Astrocyte (in vitro differentiated cells and primary cell): ENCODE data around the gene PCDHGA11. TPM values are rescaled to one million over a fixed set of nuclear protein-coding genes. Genes with fewer than 3 reads are reported as not detected.

ENCODE experiments used
- DNase-seq: peaks from one replicate; pipeline ENCODE4 v3.0.0-alpha.2; 2010; ENCODE audit warnings: low read depth
- FAIRE-seq: peaks from 2 replicates; lab custom pipeline; 2011; peaks lifted over from hg19 to GRCh38; lab: Jason Lieb, UNC
- H2AFZ ChIP-seq: 2 replicates; pipeline ENCODE4 v1.6.0; 2012; ENCODE audit warnings: low read depth, low read length, inconsistent platforms
- H3K27ac ChIP-seq: 2 replicates; pipeline ENCODE4 v1.5.1; 2011; ENCODE audit warnings: low read depth, low read length, inconsistent platforms
- H3K27me3 ChIP-seq: 2 replicates; pipeline ENCODE4 v1.6.0; 2011; ENCODE audit warnings: low read length, inconsistent platforms; ENCODE audit not compliant: insufficient read depth
- H3K36me3 ChIP-seq: 2 replicates; pipeline ENCODE4 v1.5.1; 2011; ENCODE audit warnings: low read length, inconsistent platforms; ENCODE audit not compliant: insufficient read depth
- H3K4me1 ChIP-seq: 2 replicates; pipeline ENCODE4 v1.5.1; 2011; ENCODE audit warnings: low read length, inconsistent platforms; ENCODE audit not compliant: insufficient read depth
- H3K4me2 ChIP-seq: 2 replicates; pipeline ENCODE4 v1.6.0; 2012; ENCODE audit warnings: low read length, inconsistent platforms
- H3K4me3 ChIP-seq: 2 replicates; pipeline ENCODE4 v1.5.1; 2011; ENCODE audit warnings: low read depth, mild to moderate bottlenecking, low read length, inconsistent platforms; ENCODE audit not compliant: insufficient read depth
- H3K79me2 ChIP-seq: 2 replicates; pipeline ENCODE4 v1.6.0; 2012; ENCODE audit warnings: mild to moderate bottlenecking, low read length, inconsistent platforms; ENCODE audit not compliant: insufficient read depth
- H3K9ac ChIP-seq: 2 replicates; pipeline ENCODE4 v1.6.0; 2012; ENCODE audit warnings: mild to moderate bottlenecking, low read length, inconsistent platforms
- H3K9me3 ChIP-seq: 2 replicates; pipeline ENCODE4 v1.5.1; 2012; ENCODE audit warnings: low read depth, mild to moderate bottlenecking, low read length, inconsistent platforms; ENCODE audit not compliant: insufficient read depth
- H4K20me1 ChIP-seq: 2 replicates; pipeline ENCODE4 v1.6.0; 2012; ENCODE audit warnings: low read length, inconsistent platforms; ENCODE audit not compliant: insufficient read depth
- H3K27ac Mint-ChIP-seq: one replicate; pipeline ENCODE4 v1.8.0; 2021; ENCODE audit warnings: mild to moderate bottlenecking, mixed read lengths; ENCODE audit not compliant: unreplicated experiment
- H3K27me3 Mint-ChIP-seq: one replicate; pipeline ENCODE4 v1.8.0; 2021; ENCODE audit warnings: low read depth, mixed read lengths; ENCODE audit not compliant: unreplicated experiment
- H3K36me3 Mint-ChIP-seq: one replicate; pipeline ENCODE4 v1.8.0; 2021; ENCODE audit warnings: low read depth, mixed read lengths; ENCODE audit not compliant: unreplicated experiment
- H3K4me1 Mint-ChIP-seq: one replicate; pipeline ENCODE4 v1.8.0; 2021; ENCODE audit warnings: low read depth, mixed read lengths; ENCODE audit not compliant: unreplicated experiment
- H3K4me3 Mint-ChIP-seq: one replicate; pipeline ENCODE4 v1.8.0; 2021; ENCODE audit warnings: mild to moderate bottlenecking, moderate library complexity, mixed read lengths; ENCODE audit not compliant: unreplicated experiment
- H3K9me3 Mint-ChIP-seq: one replicate; pipeline ENCODE4 v1.8.0; 2021; ENCODE audit warnings: mild to moderate bottlenecking, mixed read lengths; ENCODE audit not compliant: unreplicated experiment
- EZH2 ChIP-seq: IDR thresholded peaks from 2 replicates; pipeline ENCODE4 v1.6.1; 2012; ENCODE audit warnings: mild to moderate bottlenecking, low read length, inconsistent platforms; ENCODE audit not compliant: insufficient read depth
- total RNA-seq: library from RNA; stranded (reverse); gene quantifications from 2 replicates; pipeline ENCODE4 v1.2.1, GENCODE V29; 2021
- TF ChIP-seq, protein P1 (sequence below): IDR thresholded peaks from 2 replicates; pipeline ENCODE4 v1.5.1; 2011; ENCODE audit warnings: low read depth, mild to moderate bottlenecking, inconsistent platforms, low read length, moderate library complexity; ENCODE audit not compliant: insufficient read depth

Gene PCDHGA11
- total RNA-seq, 1 donor from 2014 or later, result 5.3 TPM

DNA sequence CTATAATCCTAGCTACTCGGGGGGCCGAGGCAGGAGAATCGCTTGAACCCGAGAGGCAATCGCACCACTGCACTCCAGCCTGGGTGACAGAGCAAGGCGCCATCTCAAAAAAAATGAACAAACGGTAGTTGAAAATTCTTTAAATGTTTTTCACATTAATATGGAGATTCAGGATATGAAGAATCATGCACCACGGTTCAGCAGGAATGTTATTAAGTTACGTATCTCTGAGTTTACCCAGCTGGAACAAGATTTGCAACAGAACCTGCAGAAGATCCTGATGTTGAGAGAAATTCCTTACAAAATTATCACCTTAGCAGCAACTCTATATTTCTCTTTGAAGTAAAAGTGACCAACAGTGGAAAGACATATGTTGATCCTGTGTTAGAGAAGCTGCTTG lies 19.5 kb downstream of the PCDHGA11 start:
- Mint-ChIP-seq H3K27ac (no peak overlapping the region), H3K4me3 (no peak overlapping the region), H3K4me1 (peaks cover 5% of the 10 kb centered on the region), H3K27me3 (no peaks in the 10 kb centered on the region), H3K9me3 (no peaks in the 10 kb centered on the region), H3K36me3 (peaks cover 21% of the 10 kb centered on the region)
- Histone ChIP-seq H3K79me2 (peaks cover 12% of the 10 kb centered on the region), H3K27ac (no peak overlapping the region), H2AFZ (no peak overlapping the region), H3K9me3 (peaks cover 8% of the 10 kb centered on the region), H3K9ac (no peak overlapping the region), H3K4me2 (no peak overlapping the region), H3K27me3 (no peaks in the 10 kb centered on the region), H3K36me3 (no peaks in the 10 kb centered on the region), H3K4me1 (no peaks in the 10 kb centered on the region), H3K4me3 (no peak overlapping the region), H4K20me1 (peaks cover 4% of the 10 kb centered on the region)
- DNase-seq, result no peak
- TF ChIP-seq, protein P1, sequence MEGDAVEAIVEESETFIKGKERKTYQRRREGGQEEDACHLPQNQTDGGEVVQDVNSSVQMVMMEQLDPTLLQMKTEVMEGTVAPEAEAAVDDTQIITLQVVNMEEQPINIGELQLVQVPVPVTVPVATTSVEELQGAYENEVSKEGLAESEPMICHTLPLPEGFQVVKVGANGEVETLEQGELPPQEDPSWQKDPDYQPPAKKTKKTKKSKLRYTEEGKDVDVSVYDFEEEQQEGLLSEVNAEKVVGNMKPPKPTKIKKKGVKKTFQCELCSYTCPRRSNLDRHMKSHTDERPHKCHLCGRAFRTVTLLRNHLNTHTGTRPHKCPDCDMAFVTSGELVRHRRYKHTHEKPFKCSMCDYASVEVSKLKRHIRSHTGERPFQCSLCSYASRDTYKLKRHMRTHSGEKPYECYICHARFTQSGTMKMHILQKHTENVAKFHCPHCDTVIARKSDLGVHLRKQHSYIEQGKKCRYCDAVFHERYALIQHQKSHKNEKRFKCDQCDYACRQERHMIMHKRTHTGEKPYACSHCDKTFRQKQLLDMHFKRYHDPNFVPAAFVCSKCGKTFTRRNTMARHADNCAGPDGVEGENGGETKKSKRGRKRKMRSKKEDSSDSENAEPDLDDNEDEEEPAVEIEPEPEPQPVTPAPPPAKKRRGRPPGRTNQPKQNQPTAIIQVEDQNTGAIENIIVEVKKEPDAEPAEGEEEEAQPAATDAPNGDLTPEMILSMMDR, result no peak
- TF ChIP-seq EZH2, result no peak
- no peak for FAIRE-seq

DNA sequence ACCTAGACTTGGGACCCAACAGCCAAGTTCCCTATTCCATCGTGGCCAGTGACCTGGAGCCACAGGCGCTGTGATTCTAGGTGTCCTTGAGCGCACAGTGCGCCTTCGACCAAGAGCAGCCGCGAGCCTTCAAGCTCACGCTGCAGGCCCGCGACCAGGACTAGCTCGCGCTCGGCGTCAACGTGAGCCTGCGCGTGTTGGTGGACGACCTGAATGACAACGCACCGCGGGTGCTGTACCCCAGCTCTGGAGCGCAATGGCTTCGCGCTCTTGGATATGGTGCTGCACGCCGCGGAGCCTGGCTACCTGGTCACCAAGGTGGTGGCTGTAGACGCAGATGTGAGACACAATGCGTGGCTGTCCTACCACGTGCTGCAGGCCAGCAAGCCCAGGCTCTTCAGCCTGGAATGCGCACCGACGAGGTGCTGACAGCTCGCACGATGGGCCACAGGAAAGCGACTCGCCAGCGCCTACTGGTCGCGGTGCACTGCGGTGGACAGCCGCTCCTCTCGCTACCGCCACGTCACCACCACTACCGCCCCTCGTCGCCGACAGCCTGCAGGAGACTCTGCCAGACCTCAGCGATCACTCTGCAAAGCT lies 20.8 kb downstream of the PCDHGA11 start:
- Histone ChIP-seq H3K4me2 (no peak overlapping the region), H3K9me3 (peaks cover 8% of the 10 kb centered on the region), H3K9ac (no peak overlapping the region), H3K4me3 (no peak overlapping the region), H4K20me1 (peaks cover 4% of the 10 kb centered on the region), H3K27ac (no peak overlapping the region), H2AFZ (no peak overlapping the region), H3K27me3 (no peaks in the 10 kb centered on the region), H3K36me3 (no peaks in the 10 kb centered on the region), H3K79me2 (peaks cover 8% of the 10 kb centered on the region), H3K4me1 (no peaks in the 10 kb centered on the region)
- Mint-ChIP-seq H3K4me1 (peaks cover 5% of the 10 kb centered on the region), H3K36me3 (peaks cover 25% of the 10 kb centered on the region), H3K9me3 (no peaks in the 10 kb centered on the region), H3K27me3 (no peaks in the 10 kb centered on the region), H3K27ac (no peak overlapping the region), H3K4me3 (no peak overlapping the region)
- no peak for FAIRE-seq
- TF ChIP-seq, protein P1, result no peak
- TF ChIP-seq EZH2, result no peak
- no peak for DNase-seq

DNA sequence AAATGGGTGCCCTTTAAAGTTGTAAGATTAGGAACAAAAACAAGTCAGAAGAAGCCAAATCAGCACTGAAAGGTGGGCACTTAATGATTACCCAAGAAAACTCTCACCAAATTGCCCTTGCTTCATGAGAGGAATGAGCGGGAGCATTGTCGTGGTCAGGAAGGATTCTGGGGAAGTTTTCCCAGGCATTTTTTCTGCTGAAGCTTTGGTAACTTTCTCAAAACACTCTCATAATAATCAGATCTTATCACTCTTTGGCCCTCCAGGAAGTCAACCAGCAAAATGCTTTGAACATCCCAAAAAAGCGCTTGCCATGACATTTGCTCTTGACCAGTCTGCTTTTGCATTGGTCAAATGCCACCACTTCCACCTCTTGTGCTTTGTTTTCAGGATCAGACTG lies 44.5 kb downstream of the PCDHGA11 start:
- Histone ChIP-seq H3K27ac (peak overlapping the region; percentile 6), H3K79me2 (peaks cover 13% of the 10 kb centered on the region), H3K4me2 (no peak overlapping the region), H3K9ac (no peak overlapping the region), H3K36me3 (no peaks in the 10 kb centered on the region), H3K27me3 (no peaks in the 10 kb centered on the region), H3K4me1 (no peaks in the 10 kb centered on the region), H4K20me1 (peaks cover 13% of the 10 kb centered on the region), H3K4me3 (no peak overlapping the region), H2AFZ (no peak overlapping the region), H3K9me3 (no peaks in the 10 kb centered on the region)
- Mint-ChIP-seq H3K36me3 (peaks cover 5% of the 10 kb centered on the region), H3K27ac (peak overlapping the region; percentile 56), H3K9me3 (no peaks in the 10 kb centered on the region), H3K4me3 (no peak overlapping the region), H3K4me1 (peaks cover 11% of the 10 kb centered on the region), H3K27me3 (no peaks in the 10 kb centered on the region)
- DNase-seq (peak; percentile 70), FAIRE-seq (no peak)
- TF ChIP-seq, protein P1, result no peak
- TF ChIP-seq EZH2, result no peak
